Mesenchymal stem cell (in vitro differentiated cells and primary cell): ENCODE measurements around the gene TRIM77.
"Not testable (repeated sequence)": the region's sequence is repeated elsewhere in the genome, so short reads cannot be mapped to it uniquely, and the experiment has no call there.

Experiments
- DNase-seq: peaks from one replicate; pipeline ENCODE4 v3.0.0-alpha.2; 2013
- H2AFZ ChIP-seq: one replicate; pipeline ENCODE4 v1.6.1; 2013; ENCODE audit warnings: low read depth, mild to moderate bottlenecking, control low read depth, inconsistent platforms, low read length, moderate library complexity
- H2AK5ac ChIP-seq: 2 replicates; pipeline ENCODE4 v1.6.1; 2013; ENCODE audit warnings: low read length, moderate library complexity, mild to moderate bottlenecking, inconsistent platforms; ENCODE audit not compliant: severe bottlenecking
- H2BK120ac ChIP-seq: one replicate; pipeline ENCODE4 v1.6.1; 2013; ENCODE audit warnings: low read depth, mild to moderate bottlenecking, inconsistent platforms, low read length, moderate library complexity
- H2BK12ac ChIP-seq, 2 experiments: one replicate each; pipeline ENCODE4 v1.6.1; 2013; ENCODE audit warnings: inconsistent platforms in 2 of 2, low read length in 2 of 2, mild to moderate bottlenecking in 2 of 2, moderate library complexity in 2 of 2, control low read depth in 1 of 2
- H2BK15ac ChIP-seq: one replicate; pipeline ENCODE4 v1.6.1; 2013; ENCODE audit warnings: mild to moderate bottlenecking, low read depth, inconsistent platforms; ENCODE audit not compliant: poor library complexity, severe bottlenecking
- H2BK5ac ChIP-seq: 2 replicates; pipeline ENCODE4 v1.6.1; 2013; ENCODE audit warnings: low read depth, mild to moderate bottlenecking, low read length, control low read depth, inconsistent platforms; ENCODE audit not compliant: poor library complexity, severe bottlenecking
- H3K14ac ChIP-seq, 2 experiments: one replicate each; pipeline ENCODE4 v1.6.1; 2013; ENCODE audit warnings: inconsistent platforms in 2 of 2, low read length in 2 of 2, control low read depth in 1 of 2, mild to moderate bottlenecking in 1 of 2, moderate library complexity in 1 of 2
- H3K18ac ChIP-seq, 2 experiments: one replicate each; pipeline ENCODE4 v1.6.1; 2013; ENCODE audit warnings: inconsistent platforms in 2 of 2, low read length in 2 of 2, control low read depth in 1 of 2, low read depth in 1 of 2, mild to moderate bottlenecking in 1 of 2
- H3K23ac ChIP-seq, 2 experiments: one replicate each; pipeline ENCODE4 v1.6.1; 2013; ENCODE audit warnings: inconsistent platforms in 2 of 2, low read length in 2 of 2, mild to moderate bottlenecking in 2 of 2, moderate library complexity in 2 of 2, control low read depth in 1 of 2
- H3K27ac ChIP-seq: 2 replicates; pipeline ENCODE4 v1.5.1; 2013; ENCODE audit warnings: mild to moderate bottlenecking, moderate library complexity, low read length, control low read depth, inconsistent platforms; ENCODE audit not compliant: poor library complexity, severe bottlenecking
- H3K27me3 ChIP-seq, 2 experiments: 2 replicates each; pipeline versions ENCODE4 v1.6.1 to v1.7.0; 2013; ENCODE audit warnings: low read length in 2 of 2, mild to moderate bottlenecking in 2 of 2, moderate library complexity in 2 of 2, control low read depth in 1 of 2, inconsistent platforms in 1 of 2; ENCODE audit not compliant: control insufficient read depth in 1 of 2, insufficient read depth in 1 of 2
- H3K36me3 ChIP-seq, 2 experiments: 2 replicates each; pipeline versions ENCODE4 v1.6.1 to v1.7.0; 2013; ENCODE audit warnings: low read length in 2 of 2, control low read depth in 1 of 2, inconsistent platforms in 1 of 2, low read depth in 1 of 2, mild to moderate bottlenecking in 1 of 2; ENCODE audit not compliant: insufficient read depth in 2 of 2, control insufficient read depth in 1 of 2
- H3K4ac ChIP-seq, 2 experiments: one replicate each; pipeline ENCODE4 v1.6.1; 2013; ENCODE audit warnings: inconsistent platforms in 2 of 2, low read length in 2 of 2, mild to moderate bottlenecking in 2 of 2, moderate library complexity in 2 of 2, control low read depth in 1 of 2, low read depth in 1 of 2
- H3K4me1 ChIP-seq: 2 replicates; pipeline ENCODE4 v1.6.1; 2013; ENCODE audit warnings: low read depth, low read length, control low read depth; ENCODE audit not compliant: control insufficient read depth, insufficient read depth
- H3K4me2 ChIP-seq: 2 replicates; pipeline ENCODE4 v1.6.1; 2013; ENCODE audit warnings: low read length, mild to moderate bottlenecking, inconsistent platforms; ENCODE audit not compliant: poor library complexity, severe bottlenecking
- H3K4me3 ChIP-seq, 2 experiments: 2 replicates each; pipeline versions ENCODE4 v1.5.1 to v1.7.0; 2013; ENCODE audit warnings: low read length in 2 of 2, mild to moderate bottlenecking in 2 of 2, control low read depth in 1 of 2, low read depth in 1 of 2; ENCODE audit not compliant: insufficient read depth in 1 of 2
- H3K79me1 ChIP-seq: replicated peaks from 2 replicates; pipeline ENCODE4 v1.6.1; 2013; ENCODE audit warnings: mild to moderate bottlenecking, control low read depth, low read length, inconsistent platforms; ENCODE audit not compliant: poor library complexity, severe bottlenecking
- H3K9ac ChIP-seq: 2 replicates; pipeline ENCODE4 v1.7.0; 2013; ENCODE audit warnings: mild to moderate bottlenecking, low read length, moderate library complexity
- H3K9me3 ChIP-seq: 2 replicates; pipeline ENCODE4 v1.7.0; 2013; ENCODE audit warnings: mild to moderate bottlenecking, low read length; ENCODE audit not compliant: control insufficient read depth
- H4K8ac ChIP-seq: one replicate; pipeline ENCODE4 v1.6.1; 2013; ENCODE audit warnings: inconsistent platforms, mild to moderate bottlenecking, low read length, moderate library complexity
- H4K91ac ChIP-seq: one replicate; pipeline ENCODE4 v1.6.1; 2013; ENCODE audit warnings: mild to moderate bottlenecking, low read length, inconsistent platforms
- WGBS: methylation state at CpG from one replicate; pipeline ENCODE4 v1.1.7; 2013; ENCODE audit warnings: mixed read lengths; 5-methylcytosine and 5-hydroxymethylcytosine counted together

Gene TRIM77

GRCh38 chr11:89669993-89670669, 40.0 kb upstream of the TRIM77 start:
- not testable (repeated sequence) for H4K8ac ChIP-seq, H3K36me3 ChIP-seq, H3K4me3 ChIP-seq, H2BK5ac ChIP-seq, H3K4me2 ChIP-seq, H3K14ac ChIP-seq, H3K23ac ChIP-seq, DNase-seq, H3K27me3 ChIP-seq, H2AFZ ChIP-seq, H2BK120ac ChIP-seq, H2BK15ac ChIP-seq, H3K9me3 ChIP-seq, H3K18ac ChIP-seq, H3K4ac ChIP-seq, H3K9ac ChIP-seq, H4K91ac ChIP-seq, H3K27ac ChIP-seq, H3K4me1 ChIP-seq, H2AK5ac ChIP-seq, H3K79me1 ChIP-seq, H2BK12ac ChIP-seq
- no CpG with 5 or more reads among the region's 4 CpGs for WGBS

DNA sequence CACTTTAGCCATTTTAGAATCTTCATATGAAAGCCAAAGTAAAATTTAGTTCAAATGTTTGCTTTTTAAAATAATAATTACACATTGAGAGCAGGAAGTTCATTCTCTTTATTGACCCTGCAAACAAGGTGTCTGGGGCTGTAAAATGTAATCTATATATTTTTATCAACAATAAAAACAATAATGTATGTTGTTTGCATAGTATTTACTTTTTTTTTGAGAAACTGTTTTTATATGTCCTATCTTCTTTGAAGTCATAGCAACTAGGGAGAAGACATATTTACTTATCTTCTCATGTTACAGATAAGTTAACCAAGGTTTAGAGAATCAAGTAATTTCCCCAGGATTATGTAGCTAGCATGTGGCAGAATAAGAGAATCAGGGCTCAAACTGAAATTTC, 37.6 kb upstream of the TRIM77 start:
- not testable (repeated sequence) for H3K36me3 ChIP-seq, H3K9me3 ChIP-seq, H3K79me1 ChIP-seq, H3K18ac ChIP-seq, H3K27me3 ChIP-seq, H3K4me1 ChIP-seq, H3K4me3 ChIP-seq, H3K14ac ChIP-seq, H2BK5ac ChIP-seq, H2AK5ac ChIP-seq, H4K8ac ChIP-seq, H2BK120ac ChIP-seq, H3K4ac ChIP-seq, H3K23ac ChIP-seq, H2BK15ac ChIP-seq, H2AFZ ChIP-seq, H3K9ac ChIP-seq, H4K91ac ChIP-seq, H3K27ac ChIP-seq, H3K4me2 ChIP-seq, DNase-seq, H2BK12ac ChIP-seq

- WGBS, result no CpG with 5 or more reads among the region's 2 CpGs
- not testable (repeated sequence) for H3K4me3 ChIP-seq
These were observed 36.7 kb upstream of the TRIM77 start for GRCh38 chr11:89673380-89673779.

DNA sequence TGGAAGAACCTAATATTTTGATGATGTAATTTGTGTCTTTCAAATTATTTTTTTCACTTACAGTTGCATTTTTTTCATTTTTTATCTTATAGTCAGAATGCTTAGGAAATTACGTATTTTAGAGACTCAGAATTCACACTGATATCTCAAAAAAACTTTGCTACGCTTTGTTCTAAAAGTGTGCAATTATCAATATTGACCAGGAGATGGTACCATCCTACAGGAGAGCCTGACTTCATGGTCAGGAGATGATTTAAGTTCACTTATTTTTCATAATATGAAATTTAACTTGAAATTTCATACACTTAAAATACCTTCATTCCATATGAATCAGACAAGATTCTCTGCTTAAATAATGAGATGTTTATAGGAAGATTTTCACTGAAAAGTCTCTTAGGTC, 34.7 kb upstream of the TRIM77 start:
- not testable (repeated sequence) for H3K27ac ChIP-seq, H3K23ac ChIP-seq, H4K8ac ChIP-seq, H3K27me3 ChIP-seq, H3K4me2 ChIP-seq, H3K9me3 ChIP-seq, H2AK5ac ChIP-seq, H3K79me1 ChIP-seq, H3K4ac ChIP-seq, H3K4me3 ChIP-seq, H3K36me3 ChIP-seq, H2AFZ ChIP-seq, H3K18ac ChIP-seq, H4K91ac ChIP-seq, H3K14ac ChIP-seq, H2BK15ac ChIP-seq, H2BK120ac ChIP-seq, H3K4me1 ChIP-seq, H2BK5ac ChIP-seq, H3K9ac ChIP-seq, H2BK12ac ChIP-seq
- WGBS, result no CpG with 5 or more reads among the region's 2 CpGs
- peak; percentile 15 for DNase-seq

More at GRCh38 chr11:89673380-89673779, 36.7 kb upstream of the TRIM77 start:
- not testable (repeated sequence) for H4K8ac ChIP-seq, H3K9me3 ChIP-seq, H3K18ac ChIP-seq, H2BK12ac ChIP-seq, H3K14ac ChIP-seq, H3K23ac ChIP-seq, H3K27ac ChIP-seq, H3K9ac ChIP-seq, H4K91ac ChIP-seq, H3K4ac ChIP-seq, H3K36me3 ChIP-seq, DNase-seq, H2AK5ac ChIP-seq, H2AFZ ChIP-seq, H3K27me3 ChIP-seq, H3K4me1 ChIP-seq, H2BK5ac ChIP-seq, H2BK15ac ChIP-seq, H2BK120ac ChIP-seq, H3K4me2 ChIP-seq, H3K79me1 ChIP-seq
